GM18526 (cell line): ENCODE measurements around the gene CSF3.

Source experiments
- POLR2A ChIP-seq: IDR thresholded peaks from 3 replicates; pipeline ENCODE4 v1.6.1; 2011; ENCODE audit not compliant: insufficient read length; ENCODE audit errors: extremely low read depth

Gene CSF3

DNA sequence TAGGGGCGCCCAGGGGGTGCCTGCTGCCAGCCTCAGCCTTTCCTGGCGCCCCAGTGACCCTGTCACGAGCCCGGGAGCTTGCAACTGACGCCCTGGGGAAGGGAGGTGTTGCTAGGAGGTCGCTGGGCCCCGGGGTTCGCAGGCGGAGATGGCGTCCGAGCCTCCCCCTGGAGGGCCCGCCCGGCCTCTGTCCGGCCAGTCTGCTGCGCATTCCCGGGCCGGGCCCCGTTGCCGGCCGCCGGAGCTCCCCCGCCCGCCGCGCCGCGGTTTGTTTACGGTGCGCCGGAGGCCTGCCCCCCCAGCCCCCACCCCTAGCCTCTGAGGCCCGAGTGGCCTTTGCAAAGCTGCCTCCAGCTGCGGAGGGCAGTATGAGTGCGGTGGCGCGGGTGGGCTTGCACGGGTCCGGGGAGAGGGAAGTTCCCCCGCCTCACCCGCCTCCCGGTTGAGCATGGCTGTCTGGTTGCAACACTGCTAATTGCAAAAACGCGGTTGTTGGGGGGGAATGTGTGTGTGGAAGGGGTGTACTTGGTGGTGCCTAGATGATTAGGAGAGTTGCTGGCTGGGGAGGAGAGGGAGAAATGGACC, 48.0 kb downstream of the CSF3 start:
- no peak for TF ChIP-seq POLR2A

DNA sequence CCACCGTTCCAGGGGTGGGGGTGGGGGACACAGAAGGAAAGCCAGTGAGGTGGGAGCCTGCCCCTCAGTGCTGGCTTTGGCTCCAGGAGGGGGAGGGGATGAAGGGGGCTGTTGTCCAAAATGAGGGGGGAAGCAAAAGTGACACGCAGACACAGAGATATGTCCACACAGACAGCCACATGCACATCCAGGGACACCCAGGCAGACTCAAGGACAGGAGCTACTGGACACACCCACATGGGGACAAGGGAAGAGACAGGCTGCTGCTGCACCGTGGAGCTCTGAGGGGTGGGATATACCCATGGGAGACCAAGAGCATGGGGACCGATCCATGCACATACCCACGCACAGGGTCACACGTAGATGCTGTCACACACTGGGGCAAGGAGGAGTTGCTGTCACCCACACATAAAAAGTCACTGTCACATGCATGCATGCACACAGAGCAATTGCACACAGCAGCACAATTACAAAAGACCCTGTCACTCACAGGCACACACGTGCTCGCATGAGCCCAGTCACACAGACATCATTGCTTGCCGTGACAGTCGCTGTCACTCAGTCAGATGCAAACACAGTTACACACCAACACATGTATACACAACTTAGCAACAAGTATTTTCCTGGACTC, 48.8 kb downstream of the CSF3 start:
- TF ChIP-seq POLR2A, result no peak

DNA sequence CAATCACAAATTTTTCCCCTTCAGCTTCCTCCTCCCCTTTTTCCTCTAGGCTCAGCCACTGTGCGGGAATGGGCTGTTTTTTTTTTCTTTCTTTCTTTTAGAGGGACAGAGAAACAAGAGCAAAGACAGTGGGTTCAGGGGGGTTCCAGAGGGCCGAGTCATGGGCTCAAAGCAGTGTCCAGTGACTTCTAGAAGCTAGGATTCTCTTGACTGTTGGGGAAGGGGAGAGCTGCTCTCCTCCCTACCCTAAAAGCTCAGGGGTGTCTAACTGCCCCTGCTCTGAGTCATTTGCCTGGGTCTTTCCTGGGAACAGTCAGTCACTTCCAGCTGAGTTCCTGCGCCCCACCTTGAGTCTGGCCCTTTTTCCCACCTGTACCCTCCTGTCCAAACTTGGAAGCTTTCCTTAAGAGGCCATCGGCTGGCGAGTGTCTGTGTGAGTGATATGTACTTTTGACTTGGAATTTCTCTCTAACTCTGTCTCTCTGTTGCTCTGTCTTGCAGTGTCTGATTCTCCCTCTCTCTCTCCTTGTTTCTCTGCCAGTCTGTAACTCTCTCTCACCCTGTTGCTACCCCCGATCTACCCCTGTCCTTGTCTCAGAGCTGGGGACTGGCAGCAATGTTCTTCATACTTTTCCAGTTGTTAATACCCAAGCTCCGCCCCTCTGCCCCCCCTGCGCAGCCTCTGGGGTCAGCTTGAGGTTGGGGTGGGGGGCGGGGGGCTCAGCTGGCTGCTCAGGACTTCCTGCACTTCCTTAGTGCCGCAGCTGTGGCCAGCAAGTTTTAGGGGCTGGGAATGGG, 49.9 kb downstream of the CSF3 start:
- no peak for TF ChIP-seq POLR2A

DNA sequence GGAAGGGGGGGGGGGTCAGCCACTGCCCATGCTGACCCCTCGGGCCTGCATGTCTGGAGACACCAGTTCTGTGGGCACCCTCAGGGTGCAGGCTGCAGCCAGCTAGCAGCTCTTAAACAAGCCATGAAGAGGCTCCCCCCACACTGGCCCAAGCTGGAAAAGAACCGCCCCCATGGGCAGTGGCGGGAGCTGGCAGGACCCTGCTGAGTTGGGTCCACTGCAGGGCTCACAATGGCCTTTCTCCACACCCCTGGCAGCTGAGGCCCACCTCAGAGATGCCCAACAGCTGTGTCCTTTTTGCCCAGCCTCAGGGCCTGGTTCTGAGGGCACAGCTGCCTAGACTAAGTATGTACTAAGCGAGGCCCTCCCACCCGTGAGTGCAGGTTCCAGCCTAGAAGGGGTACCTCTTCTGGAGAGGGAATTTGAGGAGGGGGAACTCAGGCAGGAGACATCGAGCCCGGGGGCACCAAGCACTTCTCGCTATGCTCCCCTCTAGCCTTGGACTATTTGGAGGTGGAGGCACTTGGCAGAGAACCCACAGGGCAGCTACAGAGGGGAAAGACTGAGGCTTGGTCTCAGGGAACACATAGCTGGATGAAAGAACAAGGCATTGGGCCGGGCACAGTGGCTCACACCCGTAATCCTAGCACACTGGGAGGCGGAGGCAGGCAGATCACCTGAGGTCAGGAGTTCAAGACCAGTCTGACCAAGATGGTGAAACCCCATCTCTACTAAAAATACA, 50.7 kb downstream of the CSF3 start:
- no peak for TF ChIP-seq POLR2A
